Stomach (tissue), 4 donors: ENCODE measurements around the gene SBSN.

ENCODE experiments used
- EP300 ChIP-seq: sonication (generic); formaldehyde crosslinking; IDR thresholded peaks from one replicate; pipeline ENCODE4 v1.6.1; 2017; ENCODE audit warnings: antibody characterized with exemption
- TF ChIP-seq, protein P1 (sequence below), 7 experiments: fragments of 450-650 bp in 4 of 7; fragments of 200-600 bp in 3 of 7; sonication (generic) in 3 of 7; IDR thresholded peaks; one replicate each; pipeline ENCODE4 v1.5.1; 2016 to 2019; ENCODE audit warnings: antibody characterized with exemption in 7 of 7, control low read depth in 2 of 7, mild to moderate bottlenecking in 1 of 7

DNA sequence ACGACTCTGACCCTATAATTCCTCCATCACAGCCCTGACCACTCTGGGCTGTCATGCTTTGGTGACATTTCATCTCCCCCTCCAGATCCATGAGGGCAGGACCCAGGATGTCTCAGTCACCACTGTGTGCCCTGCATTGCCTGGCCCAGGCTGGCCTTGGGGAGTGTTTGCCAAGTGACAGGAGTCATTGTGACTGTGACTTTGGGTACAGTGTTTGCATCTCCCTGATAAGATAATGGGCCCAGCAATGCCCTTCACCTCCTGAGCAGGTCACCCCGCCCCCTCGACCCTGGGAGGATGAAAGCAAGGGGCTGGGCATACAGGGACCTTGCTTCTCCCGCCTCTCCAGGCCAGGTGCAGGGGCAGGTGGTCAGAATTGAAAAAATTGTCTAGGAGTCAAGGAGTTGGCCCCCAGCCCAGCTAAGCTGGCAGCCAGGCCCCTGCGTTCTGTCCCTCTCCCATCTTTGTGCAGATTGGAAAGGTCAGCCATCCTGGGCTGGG lies 41.2 kb upstream of the SBSN start:
- TF ChIP-seq, protein P1, sequence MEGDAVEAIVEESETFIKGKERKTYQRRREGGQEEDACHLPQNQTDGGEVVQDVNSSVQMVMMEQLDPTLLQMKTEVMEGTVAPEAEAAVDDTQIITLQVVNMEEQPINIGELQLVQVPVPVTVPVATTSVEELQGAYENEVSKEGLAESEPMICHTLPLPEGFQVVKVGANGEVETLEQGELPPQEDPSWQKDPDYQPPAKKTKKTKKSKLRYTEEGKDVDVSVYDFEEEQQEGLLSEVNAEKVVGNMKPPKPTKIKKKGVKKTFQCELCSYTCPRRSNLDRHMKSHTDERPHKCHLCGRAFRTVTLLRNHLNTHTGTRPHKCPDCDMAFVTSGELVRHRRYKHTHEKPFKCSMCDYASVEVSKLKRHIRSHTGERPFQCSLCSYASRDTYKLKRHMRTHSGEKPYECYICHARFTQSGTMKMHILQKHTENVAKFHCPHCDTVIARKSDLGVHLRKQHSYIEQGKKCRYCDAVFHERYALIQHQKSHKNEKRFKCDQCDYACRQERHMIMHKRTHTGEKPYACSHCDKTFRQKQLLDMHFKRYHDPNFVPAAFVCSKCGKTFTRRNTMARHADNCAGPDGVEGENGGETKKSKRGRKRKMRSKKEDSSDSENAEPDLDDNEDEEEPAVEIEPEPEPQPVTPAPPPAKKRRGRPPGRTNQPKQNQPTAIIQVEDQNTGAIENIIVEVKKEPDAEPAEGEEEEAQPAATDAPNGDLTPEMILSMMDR (IDR thresholded peaks at IDR 0.05) = no peak
- no peak for TF ChIP-seq EP300
